Epidermal melanocyte (primary cell): ENCODE measurements around the gene RASA1.

Source experiments
- DNase-seq: peaks from one replicate; pipeline ENCODE4 v3.0.0; 2011; ENCODE audit warnings: low spot score; ENCODE audit not compliant: insufficient read length

The RASA1 gene

GRCh38 chr5:87359106-87359505 is 91.4 kb downstream of the RASA1 start:
- DNase-seq, result no peak

- no peak for DNase-seq
Measured at GRCh38 chr5:87360132-87360531, 92.4 kb downstream of the RASA1 start.

- DNase-seq, result no peak
Measured at GRCh38 chr5:87361031-87361445, 93.4 kb downstream of the RASA1 start.

- no peak for DNase-seq
Measured at GRCh38 chr5:87361536-87362213, 94.0 kb downstream of the RASA1 start.

GRCh38 chr5:87367243-87367642 is 99.6 kb downstream of the RASA1 start:
- DNase-seq, result no peak

GRCh38 chr5:87368601-87369000 is 100.9 kb downstream of the RASA1 start:
- DNase-seq, result no peak

GRCh38 chr5:87369431-87369830 is 101.7 kb downstream of the RASA1 start:
- DNase-seq, result no peak

- no peak for DNase-seq
Measured at GRCh38 chr5:87372705-87373104, 105.0 kb downstream of the RASA1 start.

GRCh38 chr5:87382224-87382623 is 114.5 kb downstream of the RASA1 start:
- no peak for DNase-seq

GRCh38 chr5:87383216-87383615 is 115.5 kb downstream of the RASA1 start:
- no peak for DNase-seq

GRCh38 chr5:87385802-87386201 is 118.1 kb downstream of the RASA1 start:
- DNase-seq, result no peak

- no peak for DNase-seq
Measured at GRCh38 chr5:87388129-87388528, 120.4 kb downstream of the RASA1 start.

GRCh38 chr5:87389296-87390034 is 121.8 kb downstream of the RASA1 start:
- DNase-seq, result no peak

GRCh38 chr5:87390075-87390474 is 122.4 kb downstream of the RASA1 start:
- DNase-seq, result no peak

GRCh38 chr5:87390576-87391199 is 123.0 kb downstream of the RASA1 start:
- no peak for DNase-seq

- no peak for DNase-seq
Measured at GRCh38 chr5:87392170-87392569, 124.5 kb downstream of the RASA1 start.

- DNase-seq, result no peak
Measured at GRCh38 chr5:87392801-87393200, 125.1 kb downstream of the RASA1 start.

GRCh38 chr5:87393331-87393730 is 125.6 kb downstream of the RASA1 start:
- DNase-seq, result no peak

GRCh38 chr5:87394411-87395165 is 126.9 kb downstream of the RASA1 start:
- DNase-seq, result no peak

GRCh38 chr5:87398981-87399614 is 131.4 kb downstream of the RASA1 start:
- DNase-seq, result no peak

GRCh38 chr5:87399720-87400119 is 132.0 kb downstream of the RASA1 start:
- DNase-seq, result no peak
